OCI-LY1 (cell line): ENCODE results near the gene MCF2L2.

Source experiments
- CTCF ChIP-seq: fragments of 200-600 bp; sonication (generic), shearing (Covaris generic); IDR thresholded peaks from 2 replicates; pipeline ENCODE4 v1.5.1; 2017; ENCODE audit warnings: mild to moderate bottlenecking, antibody characterized with exemption, low read length, moderate library complexity, mixed read lengths
- EZH2 ChIP-seq: fragments of 200-600 bp; sonication (generic), shearing (Covaris generic); IDR thresholded peaks from 2 replicates; pipeline ENCODE4 v1.8.0; 2017; ENCODE audit warnings: borderline replicate concordance, mixed run types, mild to moderate bottlenecking, antibody characterized with exemption, low read length, moderate library complexity, mixed read lengths

GRCh38 chr3:183386651-183387050 lies 41.8 kb downstream of the MCF2L2 start:
- no peak for TF ChIP-seq CTCF
- no peak for TF ChIP-seq EZH2
